NB4 (cell line): ENCODE data around the gene NOC4L.

Experiments
- DNase-seq: peaks from one replicate; pipeline ENCODE4 v3.0.0; 2010; ENCODE audit warnings: low read depth
- H3K4me3 ChIP-seq: one replicate; pipeline ENCODE4 v1.5.1; 2011; ENCODE audit warnings: mild to moderate bottlenecking, low read depth, low read length, moderate library complexity
- MYC ChIP-seq: IDR thresholded peaks from 2 replicates; pipeline ENCODE4 v1.6.1; 2011; ENCODE audit warnings: low read depth, low read length
- POLR2A ChIP-seq: IDR thresholded peaks from 2 replicates; pipeline ENCODE4 v1.6.1; 2011; ENCODE audit warnings: mild to moderate bottlenecking; ENCODE audit not compliant: insufficient read length; ENCODE audit errors: extremely low read depth
- TF ChIP-seq, protein P1 (sequence below): IDR thresholded peaks from 2 replicates; pipeline ENCODE4 v1.6.1; 2011; ENCODE audit warnings: low read depth, low read length
- TF ChIP-seq, protein P2 (sequence below): IDR thresholded peaks from one replicate; pipeline ENCODE4 v1.5.1; 2012; ENCODE audit warnings: low read depth, low read length

The NOC4L gene

DNA sequence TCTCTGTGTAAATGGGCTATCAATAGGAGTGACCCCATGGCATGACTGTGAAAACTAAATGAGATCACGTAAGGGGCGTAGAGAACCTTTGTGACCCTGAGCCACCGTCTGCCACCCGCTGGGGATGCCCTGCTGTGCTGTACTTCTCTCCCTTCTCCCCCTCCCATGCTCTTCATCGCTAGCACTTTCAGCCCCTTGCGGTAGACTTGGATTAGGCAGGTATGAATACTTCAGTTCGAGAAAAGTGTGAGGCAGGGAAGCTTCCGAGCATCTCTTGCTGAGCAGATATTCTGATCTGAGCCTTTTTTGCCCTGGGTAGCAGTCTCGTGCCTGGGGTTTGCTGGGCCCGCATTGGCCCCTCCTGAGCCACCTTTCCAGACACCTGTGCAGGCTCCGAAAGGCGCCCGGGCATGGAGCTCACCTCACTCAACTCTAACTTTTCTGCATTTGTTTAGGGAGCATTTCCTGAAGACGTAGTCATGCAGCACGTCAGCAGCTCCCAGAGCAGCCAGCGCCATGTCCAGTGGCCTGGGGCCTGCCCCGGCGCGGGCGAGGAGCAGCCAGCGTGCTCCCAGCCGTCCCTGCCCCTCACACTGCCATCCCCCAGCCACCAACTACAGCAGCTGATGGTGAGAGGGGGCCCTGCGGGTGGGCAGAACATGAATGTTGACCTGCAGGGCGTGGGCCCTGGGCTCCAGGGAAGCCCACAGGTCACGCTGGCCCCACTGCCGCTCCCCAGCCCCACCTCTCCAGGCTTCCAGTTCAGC lies 40.5 kb upstream of the NOC4L start:
- TF ChIP-seq MYC (no peak), POLR2A (no peak)
- TF ChIP-seq, protein P1, sequence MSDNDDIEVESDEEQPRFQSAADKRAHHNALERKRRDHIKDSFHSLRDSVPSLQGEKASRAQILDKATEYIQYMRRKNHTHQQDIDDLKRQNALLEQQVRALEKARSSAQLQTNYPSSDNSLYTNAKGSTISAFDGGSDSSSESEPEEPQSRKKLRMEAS: no peak
- TF ChIP-seq, protein P2, sequence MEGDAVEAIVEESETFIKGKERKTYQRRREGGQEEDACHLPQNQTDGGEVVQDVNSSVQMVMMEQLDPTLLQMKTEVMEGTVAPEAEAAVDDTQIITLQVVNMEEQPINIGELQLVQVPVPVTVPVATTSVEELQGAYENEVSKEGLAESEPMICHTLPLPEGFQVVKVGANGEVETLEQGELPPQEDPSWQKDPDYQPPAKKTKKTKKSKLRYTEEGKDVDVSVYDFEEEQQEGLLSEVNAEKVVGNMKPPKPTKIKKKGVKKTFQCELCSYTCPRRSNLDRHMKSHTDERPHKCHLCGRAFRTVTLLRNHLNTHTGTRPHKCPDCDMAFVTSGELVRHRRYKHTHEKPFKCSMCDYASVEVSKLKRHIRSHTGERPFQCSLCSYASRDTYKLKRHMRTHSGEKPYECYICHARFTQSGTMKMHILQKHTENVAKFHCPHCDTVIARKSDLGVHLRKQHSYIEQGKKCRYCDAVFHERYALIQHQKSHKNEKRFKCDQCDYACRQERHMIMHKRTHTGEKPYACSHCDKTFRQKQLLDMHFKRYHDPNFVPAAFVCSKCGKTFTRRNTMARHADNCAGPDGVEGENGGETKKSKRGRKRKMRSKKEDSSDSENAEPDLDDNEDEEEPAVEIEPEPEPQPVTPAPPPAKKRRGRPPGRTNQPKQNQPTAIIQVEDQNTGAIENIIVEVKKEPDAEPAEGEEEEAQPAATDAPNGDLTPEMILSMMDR: no peak
- no peak overlapping the region for H3K4me3 ChIP-seq
- no peak for DNase-seq

DNA sequence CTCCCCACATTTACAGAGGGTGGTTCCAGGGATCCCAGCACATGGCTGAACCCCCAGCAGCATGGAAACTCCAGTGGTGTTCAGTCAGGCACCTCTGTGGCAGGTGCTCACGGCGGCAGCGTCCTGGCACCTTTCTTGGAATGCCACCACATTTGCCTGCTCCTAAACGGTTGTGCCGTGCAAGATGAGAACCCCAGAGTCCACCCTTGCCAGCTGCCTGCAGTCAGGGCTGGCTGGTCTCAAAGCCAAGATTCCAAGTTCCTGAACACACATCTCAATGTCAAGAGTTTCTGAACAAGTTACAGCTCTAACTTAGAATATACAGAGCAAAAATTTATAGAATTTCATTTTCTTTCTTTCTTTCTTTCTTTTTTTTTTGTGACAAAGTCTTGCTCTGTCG lies 38.8 kb upstream of the NOC4L start:
- TF ChIP-seq POLR2A (no peak), MYC (no peak)
- TF ChIP-seq, protein P2: no peak
- TF ChIP-seq, protein P1: no peak
- no peak overlapping the region for H3K4me3 ChIP-seq
- DNase-seq: no peak

DNA sequence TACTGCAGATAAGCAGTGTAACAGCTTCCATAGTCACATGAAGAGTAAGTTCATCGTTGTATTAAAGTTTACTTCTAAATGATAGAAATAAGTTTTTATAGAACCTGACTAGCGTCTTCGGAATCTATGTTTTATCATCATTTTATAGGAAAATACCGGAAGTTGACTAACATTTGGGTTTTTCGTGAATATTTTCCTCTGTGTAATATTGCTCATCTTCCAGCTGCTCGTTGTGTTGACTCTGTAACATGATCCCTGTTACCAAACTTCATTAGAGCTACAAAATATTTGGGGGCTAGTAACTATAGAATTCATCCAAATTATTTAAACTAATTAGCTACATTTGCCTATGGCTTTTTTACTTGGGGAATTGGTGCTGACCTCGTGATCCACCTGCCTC lies 37.3 kb upstream of the NOC4L start:
- TF ChIP-seq POLR2A: no peak
- TF ChIP-seq MYC: no peak
- TF ChIP-seq, protein P2: no peak
- TF ChIP-seq, protein P1: no peak
- DNase-seq: no peak
- H3K4me3 ChIP-seq: no peak overlapping the region

DNA sequence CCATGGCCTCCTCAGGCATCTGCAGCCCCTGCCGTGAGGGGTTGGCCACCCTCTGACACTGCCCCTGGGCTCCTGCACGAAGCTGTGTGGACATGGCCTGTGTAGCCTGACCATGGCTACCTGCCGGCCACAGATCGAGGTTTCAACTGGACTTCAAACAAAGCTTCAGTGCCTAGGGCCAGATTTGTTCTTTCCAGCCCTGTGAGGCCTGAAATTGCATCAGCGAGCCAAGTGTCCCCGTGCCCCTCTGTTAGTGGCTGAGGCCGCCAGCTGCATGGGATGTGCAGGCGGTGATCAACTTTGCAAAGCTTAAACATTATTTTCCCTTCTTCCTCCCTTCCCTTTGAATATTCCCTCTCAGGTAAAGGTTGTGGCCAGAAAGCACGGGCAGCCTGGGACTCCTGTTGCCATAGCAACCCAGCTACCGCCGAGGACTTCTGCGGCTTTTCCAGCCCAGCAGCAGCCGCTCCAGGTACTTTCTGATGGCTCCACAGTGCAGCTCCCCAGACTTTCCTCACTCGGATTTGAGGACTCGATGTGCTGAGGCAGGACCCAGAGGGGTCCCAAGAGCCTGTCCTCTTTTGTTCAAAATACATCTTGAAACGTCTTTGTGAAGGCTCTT lies 35.9 kb upstream of the NOC4L start:
- no peak overlapping the region for H3K4me3 ChIP-seq
- no peak for TF ChIP-seq MYC
- TF ChIP-seq, protein P1: no peak
- TF ChIP-seq, protein P2: no peak
- TF ChIP-seq POLR2A: no peak
- no peak for DNase-seq

DNA sequence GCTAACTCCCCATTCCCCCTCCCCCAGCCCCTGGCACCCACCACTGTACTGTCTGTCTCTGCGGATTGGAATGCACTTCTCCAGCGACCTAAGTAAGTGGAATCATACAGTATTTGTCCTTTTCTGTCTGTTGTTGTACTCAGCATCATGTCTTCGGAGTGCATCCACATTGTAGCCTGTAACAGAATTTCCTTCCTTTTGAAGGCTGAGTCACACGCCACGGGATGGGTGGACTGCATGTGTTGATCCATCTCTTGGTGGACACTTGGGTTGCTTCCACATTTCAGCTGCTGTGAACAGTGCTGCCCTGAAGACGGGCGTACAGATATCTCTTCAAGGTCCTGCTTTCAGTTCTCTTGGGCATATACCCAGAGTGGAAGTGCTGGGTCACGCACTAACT lies 34.5 kb upstream of the NOC4L start:
- H3K4me3 ChIP-seq: no peak overlapping the region
- no peak for DNase-seq
- TF ChIP-seq POLR2A: no peak
- TF ChIP-seq, protein P2: no peak
- TF ChIP-seq MYC: no peak
